A549 treated with RU486 at 1 μM for 4 hours (cell line): ENCODE measurements around the gene ELOVL7. TPM values are rescaled to one million over a fixed set of nuclear protein-coding genes. Genes with fewer than 3 reads are reported as not detected.

Experiments used
- total RNA-seq: library from RNA; stranded (reverse); fragments of 200-300 nt; extraction: Qiagen RNA extraction; gene quantifications from 5 replicates; pipeline ENCODE4 v1.2.3, GENCODE V29; 2022; ENCODE audit warnings: low read depth

Gene ELOVL7
- 6.6 to 13.7 TPM (median 12.4 TPM) in 5 replicates for total RNA-seq

DNA sequence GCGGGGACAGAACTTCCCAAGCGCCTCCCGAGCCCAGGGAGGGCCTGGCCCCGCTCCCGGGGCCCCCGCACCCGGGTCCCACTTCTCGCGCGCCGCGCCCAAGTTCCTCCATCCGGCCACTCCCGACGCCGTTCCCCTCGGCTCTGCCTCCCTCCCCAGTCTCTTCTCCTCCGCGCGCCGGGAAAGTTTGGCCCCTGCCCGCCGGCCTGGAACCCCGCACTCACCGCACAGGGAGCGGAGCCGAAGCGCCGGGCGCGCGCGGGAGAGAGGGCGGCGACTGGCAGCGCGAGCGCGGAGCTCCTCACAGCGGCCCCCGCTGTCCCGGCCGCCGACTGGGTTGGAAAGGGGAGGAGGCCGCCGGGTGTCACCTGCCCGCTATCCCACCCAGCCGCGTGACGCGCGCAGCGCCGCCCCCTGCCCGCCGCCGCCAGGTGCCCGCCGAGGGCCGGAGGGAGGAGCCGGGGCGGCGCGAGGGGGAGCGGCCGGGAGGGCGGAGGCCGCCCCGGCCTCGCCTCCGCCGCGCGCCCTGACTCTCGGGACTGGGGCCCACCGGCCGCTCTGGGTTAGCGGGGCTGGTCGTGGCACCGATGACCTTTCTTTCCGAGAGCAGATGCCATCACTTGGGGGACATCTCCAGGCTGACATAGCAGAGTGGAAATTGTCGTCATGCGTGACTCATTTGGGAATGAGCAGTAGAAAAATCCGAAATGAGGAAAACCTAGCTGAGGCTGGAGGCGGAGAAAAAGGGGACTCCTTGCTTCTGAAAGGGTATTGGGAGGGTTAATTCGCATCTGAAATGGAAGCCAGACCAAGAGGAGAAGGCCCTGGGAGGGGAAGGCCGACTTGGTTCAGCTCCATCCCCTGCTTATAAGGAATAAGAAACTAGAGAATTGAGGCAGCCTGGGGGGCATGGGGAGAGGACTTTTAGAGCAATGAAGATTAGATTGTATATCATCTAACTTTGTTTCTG lies at the start of gene ELOVL7:
ELOVL7 (minus strand) TSS at position 334 of the 970 bp plus-strand sequence. CDS start 56,872 bp downstream, outside the sequence.

Other genes with a start within 250 kb of the ELOVL7 start
- 13.0 to 18.6 TPM (median 17.4 TPM) in 5 replicates for gene DEPDC1B, start 144.1 kb downstream of the ELOVL7 start, total RNA-seq
- 9.5 to 17.9 TPM (median 13.4 TPM) in 5 replicates for gene ERCC8, start 100.8 kb upstream of the ELOVL7 start, total RNA-seq
- gene NDUFAF2, start 100.9 kb upstream of the ELOVL7 start, total RNA-seq = 72.2 to 85.7 TPM (median 80.0 TPM) in 5 replicates